SH-SY5Y (cell line): ENCODE measurements around the gene TP63.

ENCODE experiments used
- GATA2 ChIP-seq: IDR thresholded peaks from 2 replicates; pipeline ENCODE4 v1.6.1; 2011; ENCODE audit warnings: mild to moderate bottlenecking, low read depth, low read length
- GATA3 ChIP-seq: IDR thresholded peaks from 2 replicates; pipeline ENCODE4 v1.6.1; 2011; ENCODE audit warnings: low read depth, mild to moderate bottlenecking, low read length, moderate library complexity

- TF ChIP-seq GATA2 (no peak), GATA3 (no peak)
These were observed 123.2 kb downstream of the TP63 start for GRCh38 chr3:189754356-189754755.
